GM18520 (cell line): ENCODE results near the gene MALRD1.

Experiments used
- ATAC-seq: cut with Tn5 transposase; IDR thresholded peaks from one replicate; pipeline ENCODE4 v1.9.1; 2021; ENCODE audit not compliant: unreplicated experiment

Gene MALRD1

GRCh38 chr10:19221216-19221615 is 172.6 kb downstream of the MALRD1 start:
- ATAC-seq = no peak

GRCh38 chr10:19226025-19226424 is 177.4 kb downstream of the MALRD1 start:
- ATAC-seq = no peak

- no peak for ATAC-seq
Measured at GRCh38 chr10:19231034-19231433, 182.4 kb downstream of the MALRD1 start.

GRCh38 chr10:19245889-19246752 is 197.5 kb downstream of the MALRD1 start:
- ATAC-seq = no peak

GRCh38 chr10:19247843-19248242 is 199.2 kb downstream of the MALRD1 start:
- ATAC-seq = no peak

GRCh38 chr10:19250546-19250945 is 201.9 kb downstream of the MALRD1 start:
- no peak for ATAC-seq

GRCh38 chr10:19252531-19252930 is 203.9 kb downstream of the MALRD1 start:
- no peak for ATAC-seq

- ATAC-seq = no peak
Measured at GRCh38 chr10:19256331-19256730, 207.7 kb downstream of the MALRD1 start.

- no peak for ATAC-seq
Measured at GRCh38 chr10:19263262-19263661, 214.7 kb downstream of the MALRD1 start.

GRCh38 chr10:19283285-19283684 is 234.7 kb downstream of the MALRD1 start:
- no peak for ATAC-seq

- ATAC-seq = no peak
Measured at GRCh38 chr10:19283786-19284185, 235.2 kb downstream of the MALRD1 start.

- ATAC-seq = no peak
Measured at GRCh38 chr10:19290770-19291169, 242.2 kb downstream of the MALRD1 start.

- ATAC-seq = no peak
Measured at GRCh38 chr10:19294233-19294632, 245.6 kb downstream of the MALRD1 start.

GRCh38 chr10:19299645-19300044 is 251.0 kb downstream of the MALRD1 start:
- ATAC-seq = no peak

- no peak for ATAC-seq
Measured at GRCh38 chr10:19302117-19302516, 253.5 kb downstream of the MALRD1 start.

- no peak for ATAC-seq
Measured at GRCh38 chr10:19310066-19310465, 261.5 kb downstream of the MALRD1 start.

- ATAC-seq = no peak
Measured at GRCh38 chr10:19316204-19316870, 267.7 kb downstream of the MALRD1 start.

GRCh38 chr10:19317952-19318351 is 269.4 kb downstream of the MALRD1 start:
- ATAC-seq = no peak

- no peak for ATAC-seq
Measured at GRCh38 chr10:19325581-19325980, 277.0 kb downstream of the MALRD1 start.

- no peak for ATAC-seq
Measured at GRCh38 chr10:19328582-19328981, 280.0 kb downstream of the MALRD1 start.

- ATAC-seq = no peak
Measured at GRCh38 chr10:19329475-19329874, 280.9 kb downstream of the MALRD1 start.

GRCh38 chr10:19332304-19332703 is 283.7 kb downstream of the MALRD1 start:
- no peak for ATAC-seq
